GM23248 (cell line): ENCODE measurements around the gene SHISA5. TPM values are rescaled to one million over a fixed set of nuclear protein-coding genes. Genes with fewer than 3 reads are reported as not detected.

Source experiments
- DNase-seq: peaks from one replicate; pipeline ENCODE4 v3.0.0-alpha.2; 2015
- H2AFZ ChIP-seq: fragments of 200-600 bp; sonication (generic); 2 replicates; pipeline ENCODE4 v1.6.1; 2016; ENCODE audit warnings: antibody characterized with exemption
- H3F3A ChIP-seq: fragments of 200-600 bp; sonication (generic); 2 replicates; pipeline ENCODE4 v1.6.1; 2016; ENCODE audit warnings: mild to moderate bottlenecking, antibody characterized with exemption, mixed run types; ENCODE audit not compliant: insufficient read depth
- H3K27ac ChIP-seq: fragments of 200-600 bp; sonication (generic); 2 replicates; pipeline ENCODE4 v1.5.1; 2016; ENCODE audit warnings: mild to moderate bottlenecking
- H3K27me3 ChIP-seq: fragments of 200-600 bp; sonication (generic); replicated peaks from 2 replicates; pipeline ENCODE4 v1.6.1; 2016; ENCODE audit warnings: mild to moderate bottlenecking; ENCODE audit not compliant: insufficient read depth
- H3K36me3 ChIP-seq: fragments of 200-600 bp; sonication (generic); 2 replicates; pipeline ENCODE4 v1.6.1; 2016; ENCODE audit warnings: low read depth, mild to moderate bottlenecking
- H3K4me1 ChIP-seq: fragments of 200-600 bp; sonication (generic); 2 replicates; pipeline ENCODE4 v1.6.1; 2016; ENCODE audit warnings: mild to moderate bottlenecking; ENCODE audit not compliant: insufficient read depth
- H3K4me2 ChIP-seq: fragments of 200-600 bp; sonication (generic); one replicate; pipeline ENCODE4 v1.6.1; 2016; ENCODE audit warnings: mild to moderate bottlenecking; ENCODE audit not compliant: unreplicated experiment
- H3K4me3 ChIP-seq: fragments of 200-600 bp; sonication (generic); 2 replicates; pipeline ENCODE4 v1.5.1; 2016; ENCODE audit warnings: mild to moderate bottlenecking
- H3K79me2 ChIP-seq: fragments of 200-600 bp; sonication (generic); 2 replicates; pipeline ENCODE4 v1.6.1; 2016; ENCODE audit warnings: mild to moderate bottlenecking; ENCODE audit not compliant: insufficient read depth
- H3K9ac ChIP-seq: fragments of 200-600 bp; sonication (generic); 2 replicates; pipeline ENCODE4 v1.6.1; 2016; ENCODE audit warnings: mild to moderate bottlenecking
- H3K9me2 ChIP-seq: fragments of 200-600 bp; sonication (generic); 2 replicates; pipeline ENCODE4 v1.6.1; 2016; ENCODE audit warnings: mixed run types, mild to moderate bottlenecking, moderate library complexity; ENCODE audit not compliant: insufficient read depth
- H3K9me3 ChIP-seq: fragments of 200-600 bp; sonication (generic); one replicate; pipeline ENCODE4 v1.6.1; 2017; ENCODE audit warnings: low read depth
- H4K20me1 ChIP-seq: fragments of 200-600 bp; sonication (generic); 2 replicates; pipeline ENCODE4 v1.6.0; 2016; ENCODE audit not compliant: insufficient read depth
- EZH2 ChIP-seq: fragments of 200-600 bp; sonication (generic); IDR thresholded peaks from 2 replicates; pipeline ENCODE4 v1.6.1; 2018; ENCODE audit warnings: antibody characterized with exemption, mild to moderate bottlenecking; ENCODE audit not compliant: insufficient read depth, poor library complexity, severe bottlenecking
- EZH2phosphoT487 ChIP-seq: fragments of 200-600 bp; sonication (generic); IDR thresholded peaks from 2 replicates; pipeline ENCODE4 v1.6.1; 2018; ENCODE audit warnings: antibody characterized with exemption, moderate library complexity, mild to moderate bottlenecking, low read depth; ENCODE audit not compliant: insufficient read depth
- WGBS, 2 experiments: methylation state at CpG; one replicate each; pipeline ENCODE4 v1.1.6; 2015 to 2017; ENCODE audit warnings: low lambda C conversion rate in 2 of 2, low coverage in 1 of 2; ENCODE audit errors: missing lambda C conversion rate in 2 of 2; 5-methylcytosine and 5-hydroxymethylcytosine counted together
- in situ Hi-C: fragments of 300-500 bp; cut with MboI; formaldehyde crosslinking; loops from 2 replicates; pipeline ENCODE4 v1.15.0; 2020
- polyA plus RNA-seq: library from polyadenylated mRNA; unstranded; fragments of >200 nt; fragmentation: Nextera tagmentation; extraction: Ambion mirVana; gene quantifications from 2 replicates; pipeline ENCODE4 v1.2.1, GENCODE V29; 2016
- total RNA-seq: library from RNA; depleted of rRNA; stranded (reverse); fragments of >200 nt; shearing (Covaris generic); gene quantifications from 2 replicates; pipeline ENCODE4 v1.2.3, GENCODE V29; 2014

The SHISA5 gene
- total and polyA plus RNA-seq, 2 experiments from 2014 or later: 153 to 215 TPM

DNA sequence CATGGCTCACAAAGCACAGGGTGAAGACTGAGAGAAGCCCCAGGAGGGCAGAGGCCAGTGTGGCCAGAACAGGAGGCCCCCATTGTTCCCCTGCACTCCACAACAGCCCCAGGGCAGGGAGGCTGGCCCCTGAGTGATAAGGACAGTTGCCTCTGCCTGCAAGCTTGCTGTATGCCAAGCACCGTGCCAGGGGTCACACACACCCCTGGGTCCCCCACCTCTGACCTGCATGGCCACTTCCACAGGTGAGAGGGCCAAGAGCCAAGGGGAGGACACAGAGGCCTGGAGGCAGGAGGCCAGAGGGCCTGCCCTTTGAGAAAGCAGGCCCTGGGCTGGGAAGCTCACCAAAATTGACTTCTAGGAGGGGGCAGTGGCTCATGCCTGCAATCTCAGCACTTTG lies 33.7 kb downstream of the SHISA5 start:
- Histone ChIP-seq H3K4me2 (no peak overlapping the region), H4K20me1 (no peaks in the 10 kb centered on the region), H3F3A (peaks cover 16% of the 10 kb centered on the region), H3K27me3 (no peaks in the 10 kb centered on the region), H3K9me2 (no peaks in the 10 kb centered on the region), H2AFZ (no peak overlapping the region), H3K4me3 (no peak overlapping the region), H3K27ac (no peak overlapping the region), H3K79me2 (peaks cover 63% of the 10 kb centered on the region), H3K4me1 (peaks cover 30% of the 10 kb centered on the region), H3K9ac (no peak overlapping the region), H3K36me3 (peaks cover 6% of the 10 kb centered on the region; the same call in 1 of the 2 replicates), H3K9me3 (no peaks in the 10 kb centered on the region)
- TF ChIP-seq EZH2: no peak
- TF ChIP-seq EZH2phosphoT487: no peak
- in situ Hi-C loops: no loop called here
- DNase-seq: no peak
- WGBS, 2 experiments: 92 to 100% methylated on average over 1 of the region's 1 CpG

- H3K4me1 ChIP-seq: peaks cover 35% of the 10 kb centered on the region
- no peak overlapping the region for H3K27ac ChIP-seq
- WGBS, 2 experiments: 68 to 73% methylated on average over 25 to 29 of the region's 29 CpGs
- no peaks in the 10 kb centered on the region for H3K9me3 ChIP-seq
- H3K36me3 ChIP-seq: peaks cover 6% of the 10 kb centered on the region; the same call in 1 of the 2 replicates
- H3K79me2 ChIP-seq: peaks cover 63% of the 10 kb centered on the region
- no peak overlapping the region for H3K4me3 ChIP-seq
- in situ Hi-C loops: loop anchor here (5.0 kb wide), 1 partner anchor 83 kb away; no protein-coding TSS in a partner anchor
- H3K9me2 ChIP-seq: no peaks in the 10 kb centered on the region
- no peak for DNase-seq
- TF ChIP-seq EZH2phosphoT487: no peak
- TF ChIP-seq EZH2: no peak
- H3K27me3 ChIP-seq: no peaks in the 10 kb centered on the region
- 0 out of 2 replicates have a peak overlapping the region, but pooled peaks have one; percentile 9 for H3K9ac ChIP-seq
- H3K4me2 ChIP-seq: no peak overlapping the region
- no peaks in the 10 kb centered on the region for H4K20me1 ChIP-seq
- no peak overlapping the region for H2AFZ ChIP-seq
- peaks cover 21% of the 10 kb centered on the region for H3F3A ChIP-seq
Measured at GRCh38 chr3:48469046-48469915, 34.7 kb downstream of the SHISA5 start.

DNA sequence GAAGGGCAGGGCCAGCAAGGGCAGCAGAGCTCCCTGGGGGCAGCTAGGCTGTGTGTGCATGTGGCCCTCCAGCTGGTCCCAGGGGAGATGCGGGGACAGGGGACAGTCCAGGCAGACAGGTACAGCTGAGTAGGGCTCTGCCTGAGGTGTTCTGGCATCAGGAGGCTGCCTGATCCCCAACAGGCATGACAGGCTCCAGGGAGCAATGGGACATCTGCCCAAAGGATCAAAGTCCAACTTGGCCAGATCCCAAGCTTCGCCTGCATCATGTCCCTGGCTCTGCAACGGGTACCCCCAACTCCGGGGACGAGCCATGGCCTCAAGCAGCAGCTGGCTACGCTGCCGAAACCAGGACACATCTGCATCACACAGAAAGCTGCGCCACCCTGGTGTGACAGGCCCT lies 35.6 kb downstream of the SHISA5 start:
- Histone ChIP-seq H3K4me1 (peaks cover 34% of the 10 kb centered on the region), H3K4me2 (no peak overlapping the region), H4K20me1 (no peaks in the 10 kb centered on the region), H3K36me3 (peaks cover 6% of the 10 kb centered on the region; the same call in 1 of the 2 replicates), H3K79me2 (peaks cover 63% of the 10 kb centered on the region), H3K4me3 (no peak overlapping the region), H3K27ac (no peak overlapping the region), H3K9me2 (no peaks in the 10 kb centered on the region), H3K27me3 (no peaks in the 10 kb centered on the region), H3F3A (peaks cover 18% of the 10 kb centered on the region), H2AFZ (no peak overlapping the region), H3K9me3 (no peaks in the 10 kb centered on the region), H3K9ac (peak overlapping the region; percentile 92; the same call in 1 of the 2 replicates)
- in situ Hi-C loops: loop anchor here (5.0 kb wide), 1 partner anchor 84 kb away; no protein-coding TSS in a partner anchor
- DNase-seq: no peak
- TF ChIP-seq EZH2: no peak
- TF ChIP-seq EZH2phosphoT487: no peak
- WGBS, 2 experiments: 43 to 52% methylated on average over 8 of the region's 8 CpGs

- TF ChIP-seq EZH2phosphoT487: no peak
- TF ChIP-seq EZH2: no peak
- Histone ChIP-seq H3F3A (peaks cover 17% of the 10 kb centered on the region), H3K36me3 (peaks cover 6% of the 10 kb centered on the region; the same call in 1 of the 2 replicates), H3K27ac (peak overlapping the region; percentile 99), H3K4me1 (peaks cover 32% of the 10 kb centered on the region), H3K9ac (peak overlapping the region; percentile 92), H3K79me2 (peaks cover 62% of the 10 kb centered on the region), H2AFZ (no peak overlapping the region), H3K27me3 (no peaks in the 10 kb centered on the region), H3K9me3 (no peaks in the 10 kb centered on the region), H3K4me3 (peak overlapping the region; percentile 73; the same call in 1 of the 2 replicates), H4K20me1 (no peaks in the 10 kb centered on the region), H3K4me2 (peak overlapping the region; percentile 69), H3K9me2 (no peaks in the 10 kb centered on the region)
- no peak for DNase-seq
- WGBS, 2 experiments: 42 to 53% methylated on average over 7 of the region's 7 CpGs
- in situ Hi-C loops: loop anchor here (5.0 kb wide), 1 partner anchor 85 kb away; no protein-coding TSS in a partner anchor
Measured at GRCh38 chr3:48467473-48468267, 36.3 kb downstream of the SHISA5 start.
